GM12865 (cell line): Measurements from ENCODE around the gene COL18A1.

Experiments
- DNase-seq: peaks from one replicate; pipeline ENCODE4 v3.0.0; 2010; ENCODE audit warnings: low read depth
- H3K4me3 ChIP-seq: 2 replicates; pipeline ENCODE4 v1.5.1; 2011; ENCODE audit warnings: mild to moderate bottlenecking, low read depth, low read length, control low read depth
- TF ChIP-seq, protein P1 (sequence below): IDR thresholded peaks from 2 replicates; pipeline ENCODE4 v1.5.1; 2011; ENCODE audit warnings: low read length, control low read depth, low read depth, inconsistent platforms; ENCODE audit not compliant: insufficient read depth; ENCODE audit errors: missing control alignments

Gene COL18A1

DNA sequence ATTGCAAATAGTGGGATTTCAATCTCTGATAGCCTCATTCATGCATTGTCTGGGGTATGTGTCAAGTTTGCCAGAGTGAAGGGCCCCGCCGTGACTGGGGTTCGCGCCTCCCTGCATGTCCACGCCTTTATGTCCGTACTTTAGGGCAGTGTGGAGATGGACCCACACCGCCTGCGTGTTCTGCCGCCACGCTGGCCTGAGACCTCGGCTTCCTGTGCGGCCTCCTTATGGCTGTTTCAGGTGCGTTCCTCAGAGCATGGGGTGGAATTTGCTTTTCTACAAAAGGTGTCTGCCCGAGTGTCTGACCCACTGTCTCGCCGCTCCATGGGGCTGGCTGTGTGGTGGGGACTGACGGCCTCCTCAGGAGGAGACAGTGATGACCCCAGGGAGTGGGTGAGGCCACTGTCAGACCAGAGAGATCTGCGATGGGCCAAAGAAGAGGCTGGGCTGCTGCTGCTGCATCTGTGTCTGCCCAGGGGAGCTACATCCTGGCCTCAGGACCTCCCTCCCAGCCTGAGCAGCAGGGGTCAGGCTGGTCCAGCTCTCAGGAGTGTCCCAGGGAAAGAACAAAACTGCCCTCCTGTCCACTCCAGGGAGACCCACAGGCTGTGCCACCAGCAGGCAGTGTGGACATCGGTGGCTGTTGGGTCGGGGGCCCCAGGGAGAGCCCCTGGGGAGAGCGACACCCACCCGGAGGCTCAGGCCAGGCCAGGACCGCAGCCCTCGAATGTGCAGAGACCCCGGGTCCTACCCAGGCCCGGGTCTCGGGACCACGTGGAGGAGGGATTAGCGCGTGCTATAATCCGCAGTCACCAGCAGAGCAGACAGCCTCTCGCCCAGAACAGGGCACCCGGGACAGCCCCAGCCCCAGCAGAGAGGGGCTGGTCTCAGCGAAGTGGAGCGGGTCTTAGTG lies 147.1 kb downstream of the COL18A1 start:
- no peak overlapping the region for H3K4me3 ChIP-seq

DNA sequence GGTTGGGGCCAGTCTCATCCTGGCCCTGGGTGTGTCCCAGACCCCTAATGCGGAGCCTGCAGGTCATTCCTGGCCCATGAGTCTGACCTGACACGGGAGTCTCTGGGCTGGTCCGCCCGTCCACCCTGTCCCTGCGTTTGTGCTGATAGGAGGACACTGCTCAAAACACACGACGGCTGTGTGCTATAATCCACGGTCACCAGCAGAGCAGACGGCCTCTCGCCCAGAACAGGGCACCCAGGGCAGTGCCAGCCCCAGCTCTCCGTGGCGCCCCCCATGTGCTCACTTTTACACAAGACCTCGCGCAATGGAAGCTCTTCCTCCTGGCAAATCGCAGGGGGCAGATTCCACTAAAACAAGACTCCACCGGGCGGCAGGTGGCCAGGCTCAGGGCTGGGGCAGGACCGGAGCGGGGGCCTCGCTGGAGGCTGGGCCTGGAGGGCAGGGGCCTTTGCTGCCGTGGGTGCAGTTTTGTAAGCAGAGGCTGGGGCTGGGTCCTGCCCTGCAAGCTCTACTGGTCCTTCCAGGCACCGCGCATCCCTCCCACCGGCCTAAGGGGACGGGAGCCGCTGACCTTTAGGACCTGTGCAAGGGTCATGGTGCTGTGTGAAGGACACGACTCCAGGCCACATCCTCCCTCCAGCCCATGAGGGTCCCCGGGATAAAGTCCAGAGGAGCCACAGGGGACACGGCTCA lies 147.9 kb downstream of the COL18A1 start:
- H3K4me3 ChIP-seq, result no peak overlapping the region
- TF ChIP-seq, protein P1, sequence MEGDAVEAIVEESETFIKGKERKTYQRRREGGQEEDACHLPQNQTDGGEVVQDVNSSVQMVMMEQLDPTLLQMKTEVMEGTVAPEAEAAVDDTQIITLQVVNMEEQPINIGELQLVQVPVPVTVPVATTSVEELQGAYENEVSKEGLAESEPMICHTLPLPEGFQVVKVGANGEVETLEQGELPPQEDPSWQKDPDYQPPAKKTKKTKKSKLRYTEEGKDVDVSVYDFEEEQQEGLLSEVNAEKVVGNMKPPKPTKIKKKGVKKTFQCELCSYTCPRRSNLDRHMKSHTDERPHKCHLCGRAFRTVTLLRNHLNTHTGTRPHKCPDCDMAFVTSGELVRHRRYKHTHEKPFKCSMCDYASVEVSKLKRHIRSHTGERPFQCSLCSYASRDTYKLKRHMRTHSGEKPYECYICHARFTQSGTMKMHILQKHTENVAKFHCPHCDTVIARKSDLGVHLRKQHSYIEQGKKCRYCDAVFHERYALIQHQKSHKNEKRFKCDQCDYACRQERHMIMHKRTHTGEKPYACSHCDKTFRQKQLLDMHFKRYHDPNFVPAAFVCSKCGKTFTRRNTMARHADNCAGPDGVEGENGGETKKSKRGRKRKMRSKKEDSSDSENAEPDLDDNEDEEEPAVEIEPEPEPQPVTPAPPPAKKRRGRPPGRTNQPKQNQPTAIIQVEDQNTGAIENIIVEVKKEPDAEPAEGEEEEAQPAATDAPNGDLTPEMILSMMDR, result no peak
- no peak for DNase-seq

More for the DNA sequence above, 147.1 kb downstream of the COL18A1 start:
- no peak for DNase-seq
- TF ChIP-seq, protein P1, result no peak

DNA sequence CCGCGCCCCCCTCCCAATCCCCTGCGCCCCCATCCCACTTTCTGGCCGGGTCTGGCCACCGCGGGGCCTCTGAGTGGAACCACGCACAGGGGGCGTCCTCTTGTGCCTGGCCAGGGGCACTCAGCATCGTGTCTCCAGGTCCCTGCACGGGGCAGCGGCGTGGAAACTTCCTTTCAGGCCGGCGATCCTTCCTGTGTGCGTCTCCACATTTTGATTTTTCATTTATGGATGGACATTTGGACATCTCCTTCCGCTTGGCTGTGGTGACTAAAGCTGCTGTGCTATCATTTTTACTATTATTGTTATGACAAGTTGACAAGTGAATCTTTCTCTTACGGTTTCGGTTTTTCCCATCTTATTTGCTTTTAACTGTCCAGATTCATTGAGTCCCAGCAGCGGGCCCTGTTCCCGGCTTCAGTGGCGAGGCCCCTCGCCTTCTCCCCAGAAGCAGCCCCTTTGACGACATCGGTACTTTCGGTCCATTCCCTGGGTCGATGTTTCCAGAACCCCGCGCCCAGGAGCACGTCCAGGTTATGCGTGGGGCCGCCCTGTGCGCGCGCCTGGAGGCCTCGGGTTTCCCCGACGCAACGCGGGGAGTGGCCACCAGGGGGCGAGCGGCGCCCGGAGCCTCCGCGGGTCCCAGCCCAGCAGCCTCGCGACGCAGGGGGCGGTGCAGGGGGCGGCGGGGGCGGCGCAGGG lies 149.7 kb downstream of the COL18A1 start:
- TF ChIP-seq, protein P1, result peak; percentile 78
- H3K4me3 ChIP-seq, result peak overlapping the region; percentile 85
- DNase-seq, result peak; percentile 89

DNA sequence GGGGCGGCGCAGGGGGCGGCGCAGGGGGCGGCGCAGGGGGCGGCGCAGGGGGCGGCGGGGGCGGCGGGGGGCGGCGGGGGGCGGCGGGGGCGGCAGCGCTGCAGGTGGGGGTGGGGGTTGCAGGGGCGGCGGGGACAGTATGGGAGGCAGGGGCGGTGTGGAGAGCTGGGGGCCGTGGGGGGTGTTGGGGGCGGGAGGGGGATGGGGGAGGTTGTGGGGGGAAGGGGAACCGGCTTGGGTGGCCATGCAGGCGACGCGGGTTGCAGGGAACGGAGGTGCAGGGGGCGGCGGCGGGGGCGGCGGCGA lies 150.2 kb downstream of the COL18A1 start:
- TF ChIP-seq, protein P1, result no peak
- H3K4me3 ChIP-seq, result peak overlapping the region; percentile 55; the same call in 1 of the 2 replicates
- peak; percentile 63 for DNase-seq

DNA sequence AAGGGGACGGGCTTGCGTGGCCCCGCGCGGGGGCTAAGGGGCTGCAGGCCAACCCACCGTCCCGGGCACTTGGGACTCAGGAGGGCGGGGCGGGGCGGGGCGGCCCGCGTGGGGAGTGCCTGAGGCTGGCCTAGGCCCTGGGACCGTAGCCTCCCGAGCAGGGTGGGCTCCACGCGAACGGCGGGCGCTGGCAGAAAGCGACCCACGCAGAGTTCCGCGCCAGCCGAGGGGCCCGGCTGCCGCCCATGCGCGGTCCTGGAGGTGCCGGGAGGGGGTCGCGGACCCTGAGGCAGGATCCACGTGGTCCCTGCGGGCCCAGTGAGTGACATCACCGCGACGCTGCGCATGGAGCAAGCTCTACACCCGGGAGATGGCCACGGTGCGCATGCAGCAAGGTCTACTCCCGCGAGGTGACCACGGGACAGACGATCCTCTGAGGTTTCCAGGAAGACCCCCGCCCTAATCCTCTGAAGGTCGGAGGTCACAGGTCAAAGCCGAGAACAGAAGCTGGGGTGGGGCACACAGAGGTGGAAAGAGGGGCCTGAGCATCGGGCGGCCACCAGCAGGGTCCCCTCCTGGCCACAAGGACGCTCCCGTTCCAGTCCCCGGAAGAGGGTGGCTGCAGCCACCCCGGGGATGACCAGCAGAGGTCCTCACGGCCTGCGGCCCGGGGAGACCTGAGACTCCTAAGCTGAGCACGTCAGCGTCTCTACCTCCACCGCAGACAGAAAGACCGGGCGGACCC lies 150.8 kb downstream of the COL18A1 start:
- peak overlapping the region; percentile 55 for H3K4me3 ChIP-seq
- TF ChIP-seq, protein P1, result peak; percentile 94
- DNase-seq, result peak; percentile 91

DNA sequence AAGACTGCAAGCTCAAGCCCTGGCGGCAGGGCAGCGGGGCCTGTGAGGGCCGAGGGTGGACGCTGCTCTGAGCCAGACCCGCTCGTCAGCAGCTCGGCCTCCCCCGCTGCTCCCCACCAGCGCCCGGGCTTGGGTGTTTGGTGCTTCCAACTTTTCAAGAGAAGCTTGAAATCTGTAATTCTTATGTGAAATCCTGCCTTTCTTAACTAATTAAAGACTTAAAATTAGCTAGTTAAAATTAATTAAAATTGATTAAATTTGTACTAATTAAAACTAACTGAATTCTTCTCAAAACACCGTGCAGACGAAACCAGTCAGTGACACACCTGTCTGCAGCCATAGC lies 151.3 kb downstream of the COL18A1 start:
- H3K4me3 ChIP-seq, result no peak overlapping the region
- TF ChIP-seq, protein P1, result no peak
- no peak for DNase-seq
